Measurements from ENCODE around the gene HMCN2. TPM values are rescaled to one million over a fixed set of nuclear protein-coding genes. Genes with fewer than 3 reads are reported as not detected.

Gene HMCN2
- total RNA-seq, 4 donors from 2014 or later, result 1.8 to 46.7 (median 24.4) TPM

DNA sequence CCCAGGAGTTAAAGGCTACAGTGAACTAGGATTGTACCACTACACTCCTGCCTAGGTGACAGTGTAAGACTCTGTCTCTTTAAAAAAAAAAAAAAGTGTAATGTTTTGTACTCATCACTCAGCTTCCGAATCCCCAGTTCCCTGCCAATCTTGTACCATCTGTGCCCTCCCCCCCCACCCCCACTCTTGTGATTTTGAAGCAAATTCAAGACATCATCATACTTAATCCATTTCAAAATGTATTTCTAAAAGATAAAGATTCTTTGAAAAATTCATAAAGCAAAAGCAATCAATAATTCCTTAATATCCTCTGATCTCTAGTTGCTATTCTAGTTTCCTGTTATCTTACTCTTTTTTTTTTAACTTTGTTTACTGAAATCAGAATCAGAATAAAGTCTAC is 34.9 kb upstream of the HMCN2 start:
- Histone ChIP-seq H3K27ac (no peak overlapping the region), H3K27me3 (no peaks in the 10 kb centered on the region), H3K36me3 (no peaks in the 10 kb centered on the region), H3K4me3 (no peak overlapping the region), H3K4me1 (peaks cover 0 to 3% of the 10 kb centered on the region in 2 donors), H3K9me3 (no peaks in the 10 kb centered on the region)
- DNase-seq, result no peak
- intact Hi-C loops (cut with DNase I; ENCODE audit: low total_unique reads), result loop anchor here (10.0 kb wide), 1 partner anchor 346 kb away; no protein-coding TSS in a partner anchor
- no peak for TF ChIP-seq POLR2A (IDR thresholded peaks at IDR 0.05)
- TF ChIP-seq, protein P1, sequence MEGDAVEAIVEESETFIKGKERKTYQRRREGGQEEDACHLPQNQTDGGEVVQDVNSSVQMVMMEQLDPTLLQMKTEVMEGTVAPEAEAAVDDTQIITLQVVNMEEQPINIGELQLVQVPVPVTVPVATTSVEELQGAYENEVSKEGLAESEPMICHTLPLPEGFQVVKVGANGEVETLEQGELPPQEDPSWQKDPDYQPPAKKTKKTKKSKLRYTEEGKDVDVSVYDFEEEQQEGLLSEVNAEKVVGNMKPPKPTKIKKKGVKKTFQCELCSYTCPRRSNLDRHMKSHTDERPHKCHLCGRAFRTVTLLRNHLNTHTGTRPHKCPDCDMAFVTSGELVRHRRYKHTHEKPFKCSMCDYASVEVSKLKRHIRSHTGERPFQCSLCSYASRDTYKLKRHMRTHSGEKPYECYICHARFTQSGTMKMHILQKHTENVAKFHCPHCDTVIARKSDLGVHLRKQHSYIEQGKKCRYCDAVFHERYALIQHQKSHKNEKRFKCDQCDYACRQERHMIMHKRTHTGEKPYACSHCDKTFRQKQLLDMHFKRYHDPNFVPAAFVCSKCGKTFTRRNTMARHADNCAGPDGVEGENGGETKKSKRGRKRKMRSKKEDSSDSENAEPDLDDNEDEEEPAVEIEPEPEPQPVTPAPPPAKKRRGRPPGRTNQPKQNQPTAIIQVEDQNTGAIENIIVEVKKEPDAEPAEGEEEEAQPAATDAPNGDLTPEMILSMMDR (IDR thresholded peaks at IDR 0.05), result no peak

DNA sequence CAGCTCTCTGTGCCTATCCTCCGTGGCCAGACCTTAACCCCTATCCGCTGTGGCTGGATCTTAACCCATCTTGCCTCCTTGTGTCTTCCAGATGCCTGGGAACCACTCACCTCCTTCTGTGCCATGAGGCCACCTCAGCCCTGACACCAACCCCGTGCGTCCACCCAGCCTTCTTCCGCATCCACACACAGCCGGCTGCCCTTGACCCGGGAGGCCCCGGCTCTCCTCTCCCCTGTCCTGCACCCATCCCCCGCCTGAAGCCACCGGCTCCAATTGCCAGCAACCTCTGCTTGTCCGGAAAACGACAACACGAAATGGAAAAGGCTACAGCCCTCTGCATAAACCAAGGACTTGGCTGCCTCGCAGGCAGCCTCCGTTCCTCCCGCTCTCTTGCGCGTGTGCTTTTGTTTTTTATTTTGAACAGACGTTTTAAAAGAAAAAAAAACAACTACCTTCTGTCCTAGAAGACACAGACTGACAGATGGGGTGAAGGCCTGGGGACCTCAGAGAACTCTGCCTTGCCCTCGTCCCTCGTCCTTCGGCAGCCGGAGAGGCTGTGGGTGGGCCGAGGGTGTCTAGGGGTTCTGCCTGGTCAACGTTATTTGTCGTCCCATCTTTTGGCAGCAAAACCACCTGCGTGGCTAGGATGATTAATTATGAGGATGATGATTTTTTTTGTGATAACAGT is 32.5 kb upstream of the HMCN2 start:
- no peaks in the 10 kb centered on the region for H3K36me3 ChIP-seq
- H3K9me3 ChIP-seq, result no peaks in the 10 kb centered on the region
- H3K4me1 ChIP-seq, result peaks cover 0 to 7% of the 10 kb centered on the region in 2 donors
- H3K4me3 ChIP-seq, result no peak overlapping the region
- no peaks in the 10 kb centered on the region for H3K27me3 ChIP-seq
- H3K27ac ChIP-seq, result no peak overlapping the region
- intact Hi-C loops (cut with DNase I; ENCODE audit: low total_unique reads), result loop anchor here (10.0 kb wide), 1 partner anchor 348 kb away; no protein-coding TSS in a partner anchor
- DNase-seq, result no peak
- TF ChIP-seq, protein P1 (IDR thresholded peaks at IDR 0.05), result no peak
- TF ChIP-seq POLR2A (IDR thresholded peaks at IDR 0.05), result no peak

DNA sequence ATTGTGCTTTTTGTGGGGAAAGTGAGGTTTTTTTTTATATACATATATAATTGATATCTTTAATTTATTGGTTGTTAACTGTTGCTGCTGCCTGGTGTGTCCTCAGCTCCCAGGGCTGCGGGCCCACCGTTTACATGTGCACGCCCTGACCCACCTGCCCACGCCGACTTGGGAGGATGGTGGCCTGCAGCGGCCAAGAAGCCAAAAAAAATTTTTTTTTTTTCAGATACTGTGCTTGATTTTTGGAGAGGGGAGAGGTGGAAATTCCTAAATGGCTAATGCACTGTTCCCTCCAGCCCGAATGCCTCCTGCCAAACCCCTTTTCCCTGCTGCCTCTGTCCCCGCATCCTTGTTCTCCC is 32.0 kb upstream of the HMCN2 start:
- TF ChIP-seq, protein P1 (IDR thresholded peaks at IDR 0.05), result no peak
- no peak for TF ChIP-seq POLR2A (IDR thresholded peaks at IDR 0.05)
- Histone ChIP-seq H3K9me3 (no peaks in the 10 kb centered on the region), H3K27ac (no peak overlapping the region), H3K27me3 (no peaks in the 10 kb centered on the region), H3K4me3 (no peak overlapping the region), H3K36me3 (no peaks in the 10 kb centered on the region), H3K4me1 (peaks cover 0 to 7% of the 10 kb centered on the region in 2 donors)
- intact Hi-C loops (cut with DNase I; ENCODE audit: low total_unique reads), result loop anchor here (10.0 kb wide), 1 partner anchor 349 kb away; no protein-coding TSS in a partner anchor
- no peak for DNase-seq

DNA sequence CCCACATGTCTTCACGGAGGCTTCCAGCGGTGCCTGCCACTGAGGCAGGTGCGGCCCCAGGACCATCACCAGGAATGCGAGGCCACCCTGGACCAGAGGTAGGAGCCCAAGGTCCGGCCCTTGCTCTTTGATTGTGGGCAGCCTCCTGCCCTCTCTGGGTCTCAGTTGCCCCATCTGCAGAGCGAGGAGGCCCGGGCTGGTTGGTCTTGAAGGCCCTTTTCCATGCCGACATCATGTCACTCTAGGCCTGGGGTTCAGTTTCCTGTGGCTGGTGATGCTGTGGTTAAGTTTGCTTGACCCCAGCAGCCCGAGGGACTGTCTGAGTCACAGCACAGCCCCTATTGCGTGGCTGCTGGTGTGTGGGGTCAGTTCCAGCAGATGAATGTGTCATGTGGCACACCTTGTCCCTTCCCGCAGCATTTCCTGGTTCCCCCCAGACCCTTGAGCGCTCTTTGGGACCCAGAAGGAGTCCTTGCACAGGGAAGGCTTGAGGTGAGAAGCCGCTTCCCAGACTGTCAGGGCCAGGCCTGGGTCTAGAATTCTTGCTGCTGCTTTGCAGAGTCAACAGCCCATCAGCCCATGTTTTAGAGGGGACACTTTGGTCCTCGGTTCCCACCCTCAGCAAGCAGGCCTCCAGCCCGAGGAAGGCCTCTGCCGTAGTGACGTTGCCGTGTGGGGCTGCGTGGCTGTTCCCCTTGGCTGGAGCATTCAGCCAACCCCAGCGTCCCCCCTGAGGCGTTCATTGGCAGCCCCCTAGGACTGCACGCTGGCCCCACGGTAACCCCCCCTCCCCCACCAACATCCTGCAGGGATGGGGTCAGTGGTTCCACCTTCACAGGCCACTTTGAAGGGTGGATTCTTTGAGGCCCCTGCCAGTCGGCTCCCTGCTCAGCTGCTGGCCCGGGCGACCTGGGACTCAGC is 31.0 kb upstream of the HMCN2 start:
- H3K27ac ChIP-seq, result peak overlapping the region; percentile 52 to 66
- H3K36me3 ChIP-seq, result no peaks in the 10 kb centered on the region
- intact Hi-C loops (cut with DNase I; ENCODE audit: low total_unique reads), result loop anchor here (5.0 to 10.0 kb wide), 2 partner anchors 127 to 350 kb away; no protein-coding TSS in a partner anchor
- no peaks in the 10 kb centered on the region for H3K27me3 ChIP-seq
- H3K4me3 ChIP-seq, result no peak overlapping the region
- TF ChIP-seq POLR2A (IDR thresholded peaks at IDR 0.05), result no peak
- TF ChIP-seq, protein P1 (IDR thresholded peaks at IDR 0.05), result no peak
- peaks cover 0 to 7% of the 10 kb centered on the region in 2 donors for H3K4me1 ChIP-seq
- H3K9me3 ChIP-seq, result no peaks in the 10 kb centered on the region
- no peak for DNase-seq

All from uterus (tissue), 4 donors.